DND-41 (cell line): ENCODE measurements around the gene ZDHHC17.

Experiments used
- CTCF ChIP-seq: IDR thresholded peaks from 2 replicates; pipeline ENCODE4 v1.5.1; 2012; ENCODE audit warnings: borderline replicate concordance, low read length, moderate library complexity, mild to moderate bottlenecking; ENCODE audit not compliant: poor library complexity, severe bottlenecking; ENCODE audit errors: extremely low read depth
- EZH2 ChIP-seq: IDR thresholded peaks from 3 replicates; pipeline ENCODE4 v1.6.1; 2012; ENCODE audit warnings: borderline replicate concordance, low read depth, mild to moderate bottlenecking, moderate library complexity, low read length, inconsistent platforms; ENCODE audit not compliant: severe bottlenecking

- TF ChIP-seq CTCF: no peak
- TF ChIP-seq EZH2: no peak
These were observed 38.1 kb downstream of the ZDHHC17 start for GRCh38 chr12:76802060-76802459.
